Activated CD8-positive, alpha-beta T cell treated with anti-CD3 and anti-CD28 coated beads for 36 hours (primary cell): Measurements from ENCODE around the gene ARIH2. TPM values are rescaled to one million over a fixed set of nuclear protein-coding genes. Genes with fewer than 3 reads are reported as not detected.
"Not testable (repeated sequence)": the region's sequence is repeated elsewhere in the genome, so short reads cannot be mapped to it uniquely, and the experiment has no call there.

Source experiments
- ATAC-seq: fragments of 200-7000 bp; cut with Tn5 transposase; one replicate; pipeline ENCODE4 v1.10.0; 2021; ENCODE audit warnings: mild to moderate bottlenecking, moderate library complexity
- CTCF ChIA-PET: fragments of 350-600 bp; sonication (Branson Sonifier 250); formaldehyde crosslinking; loops from one replicate; lab custom pipeline; 2021; ENCODE audit warnings: antibody characterized with exemption; lab: Charles Lee
- POLR2A ChIA-PET: fragments of 350-600 bp; sonication (Branson Sonifier 250); formaldehyde crosslinking; loops from one replicate; lab custom pipeline; 2021; ENCODE audit warnings: antibody characterized with exemption; lab: Charles Lee
- DNase-seq: peaks from one replicate; pipeline ENCODE4 v3.0.0-alpha.2; 2020
- H3K27ac Mint-ChIP-seq: one replicate; pipeline ENCODE4 v1.8.0; 2021; ENCODE audit warnings: mild to moderate bottlenecking, mixed read lengths
- H3K27me3 Mint-ChIP-seq: one replicate; pipeline ENCODE4 v1.8.0; 2021; ENCODE audit warnings: mixed read lengths
- H3K36me3 Mint-ChIP-seq: one replicate; pipeline ENCODE4 v1.8.0; 2021; ENCODE audit warnings: low read depth, mixed read lengths
- H3K4me1 Mint-ChIP-seq: one replicate; pipeline ENCODE4 v1.8.0; 2021; ENCODE audit warnings: low read depth, mixed read lengths
- H3K4me3 Mint-ChIP-seq: one replicate; pipeline ENCODE4 v1.8.0; 2021; ENCODE audit warnings: mild to moderate bottlenecking, moderate library complexity, mixed read lengths
- H3K9me3 Mint-ChIP-seq: one replicate; pipeline ENCODE4 v1.8.0; 2021; ENCODE audit warnings: mixed read lengths
- CTCF ChIP-seq: fragments of 200-600 bp; IDR thresholded peaks from one replicate; pipeline ENCODE4 v1.8.0; 2022; ENCODE audit warnings: antibody characterized with exemption, mild to moderate bottlenecking
- intact Hi-C: fragments of 100-400 bp; cut with micrococcal nuclease; formaldehyde crosslinking; loops from one replicate; pipeline ENCODE4 v1.10.0; 2022
- total RNA-seq, 2 experiments: library from RNA; stranded (reverse); gene quantifications; one replicate each; pipeline ENCODE4 v1.2.3, GENCODE V29; 2021

ARIH2 gene
- total RNA-seq, 2 experiments from 2014 or later: 98.2 to 115 TPM

GRCh38 chr3:49005998-49006397 lies 87.4 kb downstream of the ARIH2 start:
- CTCF ChIA-PET: interaction anchor here (0.6 to 4.2 kb wide), 2 partner anchors 14 to 18 kb away, joined by 3 to 45 read pairs; partner anchors contain the start of genes DALRD3 and NDUFAF3
- H3K4me1 Mint-ChIP-seq: peaks cover 14% of the 10 kb centered on the region
- H3K9me3 Mint-ChIP-seq: no peaks in the 10 kb centered on the region
- intact Hi-C loops: no loop called here
- peak overlapping the region; percentile 91 for H3K4me3 Mint-ChIP-seq
- H3K27me3 Mint-ChIP-seq: no peaks in the 10 kb centered on the region
- POLR2A ChIA-PET: interaction anchor here (2.1 to 7.1 kb wide), 5 partner anchors 9 to 23 kb away, joined by 13 to 200 read pairs (median 27); partner anchors contain the start of genes DALRD3, IMPDH2, NDUFAF3 and P4HTM
- no peak for TF ChIP-seq CTCF
- no peak for ATAC-seq
- peaks cover 10% of the 10 kb centered on the region for H3K36me3 Mint-ChIP-seq
- no peak for DNase-seq
- no peak overlapping the region for H3K27ac Mint-ChIP-seq

GRCh38 chr3:49006408-49007067 lies 87.9 kb downstream of the ARIH2 start:
- ChIA-PET CTCF (interaction anchor here (0.8 to 4.2 kb wide), 12 partner anchors 8 to 443 kb away, joined by 3 to 45 read pairs (median 5); partner anchors contain the start of genes DALRD3, IMPDH2, NDUFAF3 and P4HTM), POLR2A (interaction anchor here (0.6 to 7.1 kb wide), 14 partner anchors 9 to 334 kb away, joined by 3 to 200 read pairs (median 6); partner anchors contain the start of genes ARIH2, DALRD3, IMPDH2 and NDUFAF3)
- ATAC-seq (no peak), DNase-seq (no peak)
- Mint-ChIP-seq H3K4me3 (peak overlapping the region; percentile 91), H3K9me3 (no peaks in the 10 kb centered on the region), H3K36me3 (peaks cover 11% of the 10 kb centered on the region), H3K27ac (peak overlapping the region; percentile 98), H3K27me3 (no peaks in the 10 kb centered on the region), H3K4me1 (peaks cover 14% of the 10 kb centered on the region)
- no peak for TF ChIP-seq CTCF
- intact Hi-C loops: no loop called here

- H3K27ac Mint-ChIP-seq: peak within 1 kb of the TSS; percentile 98
- H3K27me3 Mint-ChIP-seq: no peaks in the 10 kb centered on the region
- no peak for TF ChIP-seq CTCF
- CTCF ChIA-PET: interaction anchor here (0.8 to 4.2 kb wide), 13 partner anchors 9 to 442 kb away, joined by 3 to 45 read pairs (median 5); partner anchors contain the start of genes DALRD3, IMPDH2, NDUFAF3 and P4HTM
- H3K4me1 Mint-ChIP-seq: peaks cover 16% of the 10 kb centered on the region
- H3K9me3 Mint-ChIP-seq: no peaks in the 10 kb centered on the region
- DNase-seq: peak; percentile 99
- POLR2A ChIA-PET: interaction anchor here (0.6 to 7.1 kb wide), 16 partner anchors 10 to 333 kb away, joined by 3 to 200 read pairs (median 6); partner anchors contain the start of genes ARIH2, DALRD3, IMPDH2 and NDUFAF3
- intact Hi-C loops: no loop called here
- peak; percentile 87 for ATAC-seq
- H3K4me3 Mint-ChIP-seq: peak within 1 kb of the TSS; percentile 91
- peaks cover 18% of the 10 kb centered on the region for H3K36me3 Mint-ChIP-seq
These were observed 88.6 kb downstream of the ARIH2 start, which contains the start of gene WDR6 for GRCh38 chr3:49007068-49007770. WDR6 (plus strand) TSS chr3:49007391; CDS start chr3:49007432, 41 bp downstream.

- Mint-ChIP-seq H3K9me3 (no peaks in the 10 kb centered on the region), H3K4me1 (peaks cover 17% of the 10 kb centered on the region), H3K27me3 (no peaks in the 10 kb centered on the region), H3K4me3 (peak overlapping the region; percentile 91), H3K36me3 (peaks cover 18% of the 10 kb centered on the region), H3K27ac (peak overlapping the region; percentile 98)
- no peak for TF ChIP-seq CTCF
- intact Hi-C loops: no loop called here
- DNase-seq (peak; percentile 89), ATAC-seq (peak; percentile 75)
- POLR2A ChIA-PET: interaction anchor here (0.7 to 7.1 kb wide), 14 partner anchors 11 to 332 kb away, joined by 3 to 200 read pairs (median 6); partner anchors contain the start of genes ARIH2, DALRD3, IMPDH2 and NDUFAF3
- CTCF ChIA-PET: interaction anchor here (0.8 to 4.2 kb wide), 11 partner anchors 9 to 441 kb away, joined by 3 to 45 read pairs (median 5); partner anchors contain the start of genes DALRD3, NDUFAF3, P4HTM and QRICH1
These were observed 89.3 kb downstream of the ARIH2 start for GRCh38 chr3:49007771-49008528.

GRCh38 chr3:49008627-49009026 lies 90.0 kb downstream of the ARIH2 start:
- H3K9me3 Mint-ChIP-seq, DNase-seq, intact Hi-C loops, ATAC-seq, H3K27me3 Mint-ChIP-seq: not testable (repeated sequence)
- ChIA-PET CTCF (interaction anchor here (0.8 to 4.2 kb wide), 6 partner anchors 8 to 162 kb away, joined by 3 to 45 read pairs (median 20); partner anchors contain the start of genes DALRD3, NDUFAF3, P4HTM and QRICH1), POLR2A (interaction anchor here (1.1 to 7.1 kb wide), 5 partner anchors 13 to 85 kb away, joined by 3 to 200 read pairs (median 27); partner anchors contain the start of genes DALRD3, IMPDH2, NDUFAF3 and P4HTM)
- peak overlapping the region; percentile 98 for H3K27ac Mint-ChIP-seq
- peaks cover 17% of the 10 kb centered on the region for H3K4me1 Mint-ChIP-seq
- H3K36me3 Mint-ChIP-seq: peaks cover 18% of the 10 kb centered on the region
- H3K4me3 Mint-ChIP-seq: peak overlapping the region; percentile 91
